GM12865 (cell line): ENCODE data around the gene RPS18.
A peak's percentile ranks its signal among the peaks of the same experiment; 100 is the strongest.

ENCODE experiments used
- DNase-seq: peaks from one replicate; pipeline ENCODE4 v3.0.0; 2010; ENCODE audit warnings: low read depth
- H3K4me3 ChIP-seq: 2 replicates; pipeline ENCODE4 v1.5.1; 2011; ENCODE audit warnings: mild to moderate bottlenecking, low read depth, low read length, control low read depth
- CTCF ChIP-seq: IDR thresholded peaks from 2 replicates; pipeline ENCODE4 v1.5.1; 2011; ENCODE audit warnings: low read length, control low read depth, low read depth, inconsistent platforms; ENCODE audit not compliant: insufficient read depth; ENCODE audit errors: missing control alignments

RPS18 gene

GRCh38 chr6:33286946-33287914 is 15.4 kb downstream of the RPS18 start:
- TF ChIP-seq CTCF: no peak
- no peak overlapping the region for H3K4me3 ChIP-seq
- no peak for DNase-seq

GRCh38 chr6:33288141-33288920 is 16.5 kb downstream of the RPS18 start:
- no peak for DNase-seq
- peak overlapping the region; percentile 79 for H3K4me3 ChIP-seq
- no peak for TF ChIP-seq CTCF

GRCh38 chr6:33288921-33289783 is 17.3 kb downstream of the RPS18 start, which contains the start of the genes PFDN6 and WDR46:
Gene PFDN6 (plus strand): TSS chr6:33289601. CDS start chr6:33289857, 256 bp downstream.
Gene WDR46 (minus strand): TSS chr6:33289239. CDS start chr6:33289170, 69 bp downstream.
- TF ChIP-seq CTCF: no peak
- peak; percentile 92 for DNase-seq

GRCh38 chr6:33289784-33290315 is 18.0 kb downstream of the RPS18 start:
- TF ChIP-seq CTCF: no peak
- peak overlapping the region; percentile 79 for H3K4me3 ChIP-seq
- DNase-seq: no peak

More at GRCh38 chr6:33288921-33289783, 17.3 kb downstream of the RPS18 start, which contains the start of the genes PFDN6 and WDR46:
- H3K4me3 ChIP-seq: peak within 1 kb of the TSS; percentile 79

- no peak for TF ChIP-seq CTCF
- peak overlapping the region; percentile 79 for H3K4me3 ChIP-seq
Measured at GRCh38 chr6:33290459-33290858, 18.6 kb downstream of the RPS18 start.

GRCh38 chr6:33292996-33293682 is 21.3 kb downstream of the RPS18 start:
- TF ChIP-seq CTCF: no peak
- no peak overlapping the region for H3K4me3 ChIP-seq
- DNase-seq: no peak

More at GRCh38 chr6:33290459-33290858, 18.6 kb downstream of the RPS18 start:
- DNase-seq: no peak
